Activated CD8-positive, alpha-beta memory T cell treated with anti-CD3 and anti-CD28 coated beads, Interleukin-2, amount 50 U/mL, for 1 hour (primary cell): ENCODE data around the gene AJAP1.
"Not testable (repeated sequence)": the region's sequence is repeated elsewhere in the genome, so short reads cannot be mapped to it uniquely, and the experiment has no call there.

Experiments used
- DNase-seq: peaks from one replicate; pipeline ENCODE4 v3.0.0-alpha.2; 2020; ENCODE audit errors: extremely low read depth

Gene AJAP1

DNA sequence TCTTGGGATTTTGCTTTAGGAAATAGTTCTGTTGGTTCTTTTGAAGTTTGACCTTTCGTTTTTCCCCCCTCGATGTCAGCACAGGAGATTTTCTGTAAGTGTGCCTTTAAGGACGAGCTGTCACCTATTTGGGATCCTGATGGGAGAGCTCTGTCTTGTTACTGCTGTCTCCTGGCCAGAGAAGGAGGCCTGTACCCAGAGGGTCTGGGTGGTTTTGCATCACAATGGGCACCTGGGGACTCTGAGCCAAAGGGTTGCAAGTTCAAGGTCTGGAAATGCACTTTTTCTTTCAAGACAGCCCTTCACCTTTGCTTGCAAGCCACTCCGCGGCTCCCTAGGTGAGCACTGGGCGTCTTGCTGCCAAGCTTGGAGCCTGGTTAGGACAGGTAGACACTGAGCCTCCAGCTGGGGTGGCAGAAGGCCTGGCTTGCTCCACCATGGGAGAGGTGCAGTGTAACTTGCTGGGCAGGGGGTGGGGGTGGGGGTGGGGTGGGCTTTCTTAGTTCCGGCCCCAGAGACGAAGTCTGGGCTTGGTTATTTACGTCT lies 2.9 kb downstream of the AJAP1 start:
- DNase-seq = no peak

DNA sequence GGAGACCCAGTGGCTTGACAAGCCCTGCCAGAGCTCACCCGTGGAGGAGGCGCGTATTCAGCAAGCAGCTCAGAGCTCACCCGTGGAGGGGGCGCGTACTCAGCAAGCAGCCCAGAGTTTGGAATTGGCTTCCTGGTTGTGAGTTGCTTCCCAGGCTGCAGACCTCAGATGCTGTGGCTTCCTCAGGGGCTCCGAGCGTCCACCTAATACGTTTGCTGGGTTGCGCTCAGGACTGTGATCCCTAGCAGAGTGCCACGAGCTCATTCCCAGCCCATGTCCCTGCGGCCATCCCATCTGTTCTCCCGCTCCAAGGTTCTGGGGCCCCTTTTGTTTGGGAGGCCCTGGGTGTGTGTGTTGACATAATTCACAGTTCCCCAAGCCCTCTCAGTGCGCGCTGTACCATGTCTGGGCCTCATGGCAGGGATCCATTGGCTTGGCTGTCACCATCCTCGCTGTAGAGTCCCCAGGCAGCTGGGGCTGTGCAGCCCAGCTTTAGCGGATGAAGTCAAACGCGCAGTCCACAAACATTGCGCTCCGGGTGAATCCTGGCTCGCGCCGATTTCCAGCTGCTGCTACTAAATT lies 3.6 kb downstream of the AJAP1 start:
- no peak for DNase-seq

DNA sequence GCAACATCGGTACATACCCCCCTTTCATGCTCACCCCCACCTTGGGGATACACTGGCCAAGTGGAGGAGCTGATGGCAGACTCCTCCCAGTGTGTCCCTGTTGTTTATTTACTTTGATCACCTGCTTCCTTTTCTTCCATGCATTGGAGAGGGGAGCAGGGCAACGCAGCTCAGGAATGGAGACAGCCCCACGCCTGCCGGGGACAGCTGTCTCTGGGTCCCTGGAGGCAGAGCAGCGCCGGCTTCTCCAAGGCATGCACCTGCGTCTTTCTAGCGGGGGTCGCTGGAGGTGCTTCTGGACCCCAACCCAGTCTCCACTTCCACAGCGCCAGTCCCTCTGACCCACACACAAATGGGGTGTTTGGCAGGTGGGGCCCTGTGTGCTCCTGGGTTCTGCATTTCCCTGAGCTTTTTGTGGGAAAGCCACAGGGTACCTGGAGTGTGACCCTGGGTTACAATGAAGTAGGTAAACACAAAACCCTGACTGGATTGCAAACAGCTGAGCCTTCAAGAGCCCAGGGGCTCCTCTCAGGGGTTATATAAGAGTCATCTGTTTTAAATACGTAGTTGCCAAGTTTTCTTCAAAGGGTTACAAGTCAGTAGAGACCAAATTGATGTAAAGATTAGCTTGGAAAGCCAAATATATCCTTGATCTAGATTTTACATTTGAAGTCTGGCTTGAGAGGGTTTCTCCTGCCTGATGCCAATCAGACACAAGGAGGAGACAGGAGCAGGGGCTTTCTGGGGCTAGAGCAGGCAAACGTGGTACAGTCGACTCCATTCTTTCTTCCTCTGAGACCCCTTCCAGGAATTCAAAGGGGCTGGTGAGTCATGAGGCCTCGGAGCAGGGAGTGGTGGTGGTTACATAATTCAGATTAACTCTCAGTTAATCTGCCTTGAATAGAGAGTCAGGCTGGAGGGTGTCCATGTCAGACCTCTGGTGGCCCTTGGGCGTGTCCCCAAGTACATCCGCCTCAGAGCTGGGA lies 4.5 kb downstream of the AJAP1 start:
- no peak for DNase-seq

DNA sequence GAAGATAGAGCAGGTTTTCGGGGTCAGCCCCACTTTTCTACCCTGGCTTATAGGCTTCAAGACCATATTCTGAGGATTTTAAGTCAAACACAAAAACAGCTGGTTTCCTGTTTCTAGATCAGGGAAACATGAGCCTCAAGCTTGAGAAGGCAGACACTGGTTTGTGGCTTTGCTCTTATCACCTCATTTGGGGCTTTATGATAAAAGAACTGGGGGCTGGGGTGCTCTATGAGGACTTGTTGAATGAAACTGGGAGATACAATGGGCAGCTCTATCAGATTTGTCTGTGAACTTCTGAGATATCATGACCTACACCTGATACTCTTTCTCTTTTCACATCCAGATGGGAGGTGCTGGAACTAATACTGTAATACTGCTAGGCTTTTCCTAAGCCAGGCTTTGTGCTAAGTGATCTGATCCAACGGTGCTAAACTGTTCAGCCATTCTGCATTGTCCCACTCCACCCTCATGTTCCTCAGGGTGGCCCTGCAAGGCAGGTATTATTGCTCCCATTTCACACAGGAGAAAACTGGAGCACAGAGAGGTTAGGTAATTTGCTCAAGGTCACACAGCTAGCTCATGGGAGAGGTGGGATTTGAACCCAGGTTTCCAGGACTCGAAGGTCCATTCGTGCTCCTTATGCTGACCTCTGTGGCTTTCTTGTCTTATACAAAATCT lies 6.6 kb downstream of the AJAP1 start:
- no peak for DNase-seq

DNA sequence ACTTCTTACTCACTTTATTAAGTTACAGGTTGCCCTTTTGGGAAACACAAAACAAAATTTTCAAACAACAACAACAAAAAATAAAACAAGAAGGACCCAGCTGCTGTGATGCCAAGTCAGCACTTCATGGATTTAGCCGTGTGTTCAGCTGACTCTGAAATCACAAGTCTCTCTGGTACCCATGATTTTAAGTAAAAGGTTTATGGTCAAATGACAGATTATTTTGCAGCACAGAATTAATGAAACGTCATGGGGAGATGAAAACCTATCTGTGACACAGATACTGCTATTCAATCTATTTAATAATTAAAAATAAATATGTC lies 7.1 kb downstream of the AJAP1 start:
- no peak for DNase-seq

DNA sequence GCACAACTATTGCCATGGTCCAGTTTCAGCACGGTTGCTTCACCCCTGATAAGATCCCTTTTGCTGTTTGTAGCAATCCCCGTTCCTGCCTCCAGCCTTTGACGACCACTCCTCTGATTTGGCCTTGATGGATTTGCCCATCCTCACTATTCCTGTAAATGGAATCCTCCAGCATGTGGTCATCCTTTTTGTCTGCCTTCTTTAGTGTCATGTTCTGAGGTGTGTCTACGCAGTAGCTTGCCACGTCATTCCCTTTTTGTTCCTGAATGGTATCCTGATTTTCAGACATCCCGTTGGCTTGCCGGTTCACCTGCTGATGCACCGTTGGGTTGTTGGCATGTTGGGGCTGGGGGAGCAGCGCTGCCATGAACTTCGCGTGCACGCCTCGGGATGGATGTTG lies 7.8 kb downstream of the AJAP1 start:
- no peak for DNase-seq

DNA sequence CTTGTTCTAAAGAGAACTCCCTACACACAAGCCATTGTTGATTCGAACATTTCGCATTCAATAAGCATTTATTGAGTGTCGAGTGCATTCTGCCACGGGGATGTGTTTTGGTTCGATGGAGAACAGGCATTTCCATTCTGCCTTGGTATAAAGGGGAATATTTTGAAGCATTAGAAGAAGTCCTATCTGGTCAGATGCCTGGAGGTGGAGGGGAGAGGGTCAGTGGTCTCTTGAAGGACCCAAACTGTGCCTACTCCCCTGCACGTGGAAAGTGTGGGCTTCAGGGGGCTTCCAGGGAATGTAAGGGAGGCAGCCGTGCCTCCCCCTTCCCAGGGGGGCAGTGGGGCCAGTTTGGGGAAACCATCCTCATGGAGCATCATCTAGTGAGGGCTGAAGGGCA lies 8.3 kb downstream of the AJAP1 start:
- no peak for DNase-seq

DNA sequence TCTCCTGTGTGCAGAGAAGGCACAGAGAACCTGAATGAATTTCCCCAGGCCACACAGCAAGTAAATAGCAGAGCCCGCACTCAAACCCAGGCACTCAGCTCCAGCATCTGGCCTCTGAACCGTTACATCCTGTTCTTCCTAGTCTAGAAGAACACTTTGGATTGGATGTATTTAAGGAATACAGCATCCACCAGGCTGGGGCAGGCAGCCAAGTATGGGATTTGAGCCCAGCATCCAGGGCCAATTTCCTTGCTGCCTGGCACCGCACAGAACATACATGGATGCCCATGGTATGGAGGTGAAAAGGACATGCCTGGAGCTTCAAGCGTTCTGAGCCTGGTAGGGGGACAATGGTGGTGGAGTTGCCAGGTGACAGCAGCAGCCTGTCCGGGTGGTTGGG lies 9.7 kb downstream of the AJAP1 start:
- no peak for DNase-seq

DNA sequence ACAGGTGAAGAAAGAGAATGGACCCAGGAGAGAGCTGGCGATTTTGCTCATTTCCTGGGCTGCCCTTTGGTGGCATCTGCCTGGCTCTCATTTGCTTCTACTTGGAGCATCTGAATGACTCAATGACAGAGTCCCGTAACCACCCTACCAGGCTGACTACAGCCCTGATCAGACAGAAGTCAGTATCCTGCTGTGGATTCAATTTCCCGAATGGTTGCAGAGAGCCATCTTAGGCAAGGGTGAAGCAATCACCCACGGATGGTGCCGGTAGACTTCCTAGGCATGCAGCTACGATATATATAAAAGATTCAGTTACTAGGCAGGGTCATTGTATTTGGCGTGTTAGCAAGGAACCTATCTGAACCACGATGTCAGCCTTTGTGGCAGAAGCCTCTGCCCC lies 10.2 kb downstream of the AJAP1 start:
- DNase-seq = no peak

DNA sequence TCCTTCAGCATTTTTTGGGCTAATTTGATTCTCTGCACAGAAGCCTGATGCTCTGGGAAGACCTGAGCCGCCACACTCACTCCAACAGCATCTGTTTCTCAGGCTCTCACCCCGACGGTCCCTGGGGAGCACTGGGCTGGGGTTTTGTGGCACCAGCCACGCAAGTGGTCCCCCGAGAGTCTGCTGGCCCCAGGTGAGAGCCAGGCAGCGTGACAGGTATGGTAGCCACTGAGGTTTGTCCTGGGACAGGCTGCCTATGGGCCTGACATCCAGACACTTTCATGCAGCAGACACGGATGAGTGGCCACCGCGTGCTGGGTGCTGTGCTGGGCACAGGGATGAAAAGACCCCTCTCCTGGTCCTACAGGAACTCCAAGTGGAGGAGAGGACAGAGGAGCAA lies 11.0 kb downstream of the AJAP1 start:
- no peak for DNase-seq

DNA sequence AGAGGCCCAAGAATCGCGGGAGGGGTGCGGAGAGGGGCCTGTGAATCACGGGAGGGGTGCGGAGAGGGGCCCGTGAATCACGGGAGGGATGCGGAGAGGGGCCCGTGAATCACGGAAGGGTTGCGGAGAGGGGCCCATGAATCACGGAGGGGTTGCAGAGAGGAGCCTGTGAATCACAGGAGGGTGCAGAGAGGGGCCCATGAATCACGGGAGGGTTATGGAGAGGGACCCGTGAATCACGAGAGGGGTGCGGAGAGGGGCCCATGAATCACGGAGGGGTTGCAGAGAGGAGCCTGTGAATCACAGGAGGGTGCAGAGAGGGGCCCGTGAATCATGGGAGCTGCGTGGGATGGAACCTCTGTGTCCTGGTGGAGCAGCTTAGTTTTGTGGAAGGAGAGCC lies 12.3 kb downstream of the AJAP1 start:
- DNase-seq = not testable (repeated sequence)

DNA sequence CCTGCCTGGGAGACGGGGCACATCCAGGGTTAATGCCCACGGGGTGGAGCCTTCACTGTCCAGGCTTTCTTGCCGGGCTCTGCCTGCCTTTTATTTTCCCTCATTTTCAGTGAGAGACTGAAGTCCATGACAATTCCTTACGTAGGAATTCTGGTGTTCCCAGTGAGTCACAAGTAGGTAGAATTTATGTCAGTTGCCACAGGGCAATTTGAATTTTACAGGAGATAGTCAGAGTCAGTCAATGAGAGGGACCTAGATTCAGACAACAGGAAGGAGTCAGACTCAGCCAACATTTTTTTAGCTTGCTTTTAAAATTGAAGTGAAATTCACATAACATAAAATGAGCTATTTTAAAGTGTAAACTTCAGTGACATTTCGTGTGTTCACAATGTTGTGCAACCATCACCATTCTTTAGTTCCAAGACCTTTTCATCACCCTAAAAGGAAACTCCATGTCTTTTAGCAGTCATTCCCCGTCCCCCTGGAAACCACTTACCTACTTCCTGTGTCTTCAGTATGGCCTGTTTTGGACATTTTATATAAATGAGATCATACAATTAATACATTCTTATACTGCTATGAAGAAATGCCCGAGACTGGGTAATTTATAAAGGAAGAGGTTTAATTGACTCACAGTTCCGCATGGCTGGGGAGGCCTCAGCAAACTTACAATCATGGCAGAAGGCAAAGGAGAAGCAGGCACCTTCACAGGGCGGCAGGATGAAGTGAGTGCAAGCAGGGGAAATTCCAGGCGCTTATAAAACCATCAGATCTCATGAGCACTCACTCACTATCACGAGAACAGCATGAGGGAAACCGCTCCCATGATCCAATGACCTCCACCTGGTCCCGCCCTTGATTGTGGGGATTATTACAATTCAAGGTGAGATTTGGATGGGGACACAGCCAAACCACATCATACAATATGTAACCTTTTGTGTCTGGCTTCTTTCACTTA lies 14.6 kb downstream of the AJAP1 start:
- DNase-seq = no peak

DNA sequence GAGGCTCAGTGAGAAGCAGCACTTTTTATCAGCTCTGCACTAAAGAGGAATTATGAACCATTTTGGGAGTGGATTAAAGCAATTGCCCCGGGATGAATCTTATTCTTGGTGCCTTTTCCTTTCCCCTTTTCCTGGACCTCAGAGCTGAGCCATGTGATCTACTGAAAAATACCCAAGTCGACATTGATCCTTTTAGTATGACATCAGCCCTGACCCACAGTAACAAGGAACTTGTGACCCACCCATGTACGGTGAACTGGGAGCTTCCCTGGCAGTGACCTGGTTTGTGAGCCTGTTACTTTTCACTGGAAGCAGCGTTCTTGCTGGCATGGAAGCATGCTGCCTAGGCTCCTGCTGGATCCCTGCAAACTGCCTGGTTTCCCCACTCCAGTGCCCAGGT lies 15.9 kb downstream of the AJAP1 start:
- DNase-seq = no peak

DNA sequence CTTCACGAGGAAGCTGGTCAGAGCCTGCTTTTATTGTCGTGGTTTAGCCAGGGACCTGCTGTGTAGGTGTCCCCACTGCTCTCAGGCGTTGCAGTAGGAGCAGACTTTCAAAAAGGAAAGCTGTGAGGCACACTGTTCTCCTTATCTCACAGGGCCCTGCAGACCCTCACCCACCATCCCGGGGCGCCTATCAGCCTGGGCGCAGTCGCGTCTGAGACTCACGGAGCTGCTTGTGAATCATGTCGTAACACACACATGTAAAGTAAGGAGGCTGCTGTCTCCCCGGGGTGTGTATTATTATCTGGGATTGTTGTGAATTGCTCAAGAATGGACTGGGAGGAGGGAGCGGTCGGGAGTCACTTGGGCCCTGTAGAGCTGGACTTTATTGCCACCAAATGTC lies 17.4 kb downstream of the AJAP1 start:
- DNase-seq = no peak

DNA sequence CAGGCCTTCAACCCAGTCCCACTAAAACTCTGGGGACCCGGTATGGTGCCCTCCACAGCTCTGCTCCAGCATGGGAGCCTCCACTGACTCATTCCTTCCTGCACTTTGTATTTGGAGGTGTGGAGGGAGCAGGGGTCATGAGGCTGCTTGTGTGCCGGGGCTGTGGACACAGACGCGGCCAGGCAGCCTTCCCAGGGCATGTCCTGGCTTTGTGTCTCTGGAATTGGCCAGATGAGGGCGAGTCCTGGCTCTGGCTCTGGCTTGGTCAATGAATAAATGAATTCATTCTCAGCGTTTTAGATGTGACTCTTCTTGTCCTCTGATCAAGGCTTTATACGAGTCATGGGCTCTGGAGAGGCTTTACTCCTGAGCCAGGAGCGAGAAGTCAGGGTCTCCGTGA lies 19.1 kb downstream of the AJAP1 start:
- no peak for DNase-seq

DNA sequence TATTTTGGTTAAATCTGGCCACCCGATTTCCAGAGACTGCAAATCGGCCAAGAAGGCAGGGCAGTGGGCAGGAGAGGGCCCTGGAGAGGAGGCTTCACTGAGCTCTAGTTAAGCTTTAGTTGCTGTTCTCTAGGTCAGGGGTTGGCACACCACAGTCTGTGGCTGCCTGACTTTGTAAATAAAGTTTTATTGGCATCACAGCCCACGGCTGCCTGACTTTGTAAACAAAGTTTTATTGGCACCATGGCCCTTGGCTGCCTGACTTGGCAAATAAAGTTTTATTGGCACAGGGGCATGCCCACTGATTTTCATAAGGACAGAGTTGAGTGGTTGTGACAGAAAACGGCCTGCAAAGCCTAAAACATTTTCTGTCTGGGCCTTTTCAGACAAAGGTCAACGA lies 19.7 kb downstream of the AJAP1 start:
- no peak for DNase-seq

DNA sequence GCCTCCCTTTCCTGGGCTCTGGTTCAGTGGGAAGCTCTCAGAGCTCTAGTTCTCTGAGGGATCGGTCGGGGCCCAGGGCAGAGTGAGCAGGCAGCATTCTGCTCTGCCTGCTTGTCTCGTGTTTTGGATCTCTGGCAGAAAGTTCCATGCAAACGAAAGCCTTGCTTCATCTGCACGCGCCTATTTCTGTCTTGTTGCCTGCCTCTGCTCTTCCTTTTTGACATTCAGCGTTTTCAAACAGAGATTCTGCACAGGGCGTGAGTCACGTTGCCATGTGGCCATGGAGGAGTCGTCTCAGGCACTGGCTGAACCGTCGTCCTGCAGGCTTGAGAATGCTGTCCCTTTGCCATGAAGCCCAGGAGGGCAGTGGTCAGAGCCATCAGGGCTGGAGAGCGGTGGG lies 20.3 kb downstream of the AJAP1 start:
- DNase-seq = no peak

DNA sequence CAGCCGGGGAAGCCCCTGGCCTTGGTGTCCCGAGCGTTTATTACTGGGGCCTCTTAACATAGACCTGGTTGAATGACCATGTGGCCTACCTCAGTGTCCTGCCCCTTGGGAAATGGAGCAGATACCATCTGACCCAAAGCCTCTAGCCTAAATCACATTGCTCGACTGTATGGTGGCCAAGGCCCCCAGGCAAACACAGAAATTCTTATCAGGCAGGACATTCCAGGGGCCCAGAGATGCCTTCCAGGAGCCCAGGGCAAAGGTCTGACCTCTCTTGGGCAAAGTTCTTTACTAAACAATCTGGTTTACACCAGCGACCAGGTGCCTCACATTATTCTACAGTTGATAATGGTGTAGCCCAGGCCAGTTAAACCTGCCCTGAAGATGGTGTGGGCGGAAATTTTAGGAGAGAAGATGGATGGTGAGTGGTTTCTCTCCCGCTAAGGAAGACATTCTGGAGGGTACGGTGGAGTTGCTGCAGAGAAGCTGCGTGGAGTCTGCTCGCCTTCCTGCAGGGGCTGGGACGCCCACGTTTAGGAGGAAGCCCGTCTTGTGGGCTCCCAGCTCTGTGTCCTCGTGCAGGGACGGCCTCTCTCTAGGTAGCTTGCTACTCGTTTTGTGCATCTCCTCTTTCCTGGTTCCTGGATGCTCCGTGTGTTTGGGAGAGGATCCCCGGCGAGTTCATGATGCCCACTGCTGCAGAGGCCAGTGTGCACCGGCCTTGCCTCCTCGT lies 21.2 kb downstream of the AJAP1 start:
- no peak for DNase-seq

DNA sequence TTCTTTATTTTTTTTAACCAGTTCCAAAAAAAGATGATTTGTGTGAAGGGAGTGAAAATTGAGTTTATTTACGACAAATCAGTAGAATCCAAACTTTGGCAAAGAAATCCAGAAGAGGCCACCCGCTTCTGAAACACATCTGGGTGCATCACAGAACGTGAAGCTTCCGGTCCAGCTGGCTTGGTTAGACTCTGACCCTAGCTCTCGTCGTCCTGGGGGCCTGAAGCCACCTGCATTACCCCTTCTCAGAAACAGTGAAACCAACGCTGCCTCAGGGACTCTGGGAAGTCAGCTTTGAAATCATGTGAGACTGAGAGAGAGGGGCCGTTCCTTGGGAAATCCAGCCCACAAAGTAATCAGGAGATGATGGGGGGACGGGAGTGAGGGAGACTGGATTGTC lies 21.8 kb downstream of the AJAP1 start:
- no peak for DNase-seq

DNA sequence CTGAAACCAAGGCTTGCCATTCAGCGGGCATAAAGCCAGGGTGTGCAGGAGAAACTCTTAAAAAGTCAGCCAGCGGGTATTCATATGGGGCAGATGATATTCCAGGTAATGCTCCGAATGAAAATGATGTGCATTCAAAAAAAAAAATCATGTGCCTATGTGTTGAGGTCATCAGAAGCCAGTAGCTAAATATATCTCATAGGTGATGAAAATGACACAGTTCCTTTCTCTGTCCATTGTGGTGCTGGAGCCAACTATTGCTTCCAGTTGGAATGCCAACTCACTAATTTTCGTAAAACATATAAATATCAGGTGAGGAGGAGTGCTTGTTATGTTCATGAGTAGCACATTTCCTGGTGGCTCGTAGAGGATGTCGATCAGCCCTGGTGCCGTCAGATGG lies 23.2 kb downstream of the AJAP1 start:
- DNase-seq = no peak
